ENCODE results near the gene TRMT11.

The TRMT11 gene

DNA sequence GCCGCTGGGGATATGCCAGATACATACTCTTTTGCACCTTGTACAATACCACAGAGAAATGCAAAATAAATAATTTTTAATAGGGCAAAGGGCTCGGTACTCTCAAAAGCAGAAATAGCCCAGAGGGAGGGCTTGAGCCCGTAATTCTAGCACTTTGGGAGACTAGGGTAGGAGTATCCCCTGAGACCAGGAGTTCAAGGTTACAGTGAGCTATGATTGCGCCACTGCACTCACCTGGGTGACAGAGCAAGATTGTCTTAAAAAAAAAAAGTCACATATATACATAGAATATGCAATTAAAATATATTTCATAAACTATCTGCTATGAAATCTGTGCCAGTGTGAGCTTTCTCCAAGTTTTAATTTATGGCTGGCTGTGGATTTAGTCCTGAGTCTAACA is 818 bp upstream of the TRMT11 start:
- Histone ChIP-seq H3K36me3 (ENCODE audit: low read length) (no peaks in the 10 kb centered on the region), H3K4me3 (ENCODE audit: insufficient read depth, low read length, poor library complexity, severe bottlenecking) (peak overlapping the region; percentile 95), H3K9me3 (ENCODE audit: insufficient read depth, low read length) (no peaks in the 10 kb centered on the region), H3K4me2 (ENCODE audit: low read depth, low read length, poor library complexity, severe bottlenecking) (peak overlapping the region; percentile 81), H2AFZ (ENCODE audit: low read depth, low read length, severe bottlenecking) (peak overlapping the region; percentile 93), H3K9me2 (replicated peaks; ENCODE audit: insufficient read depth, low read length) (no peaks in the 10 kb centered on the region), H3K79me2 (ENCODE audit: insufficient read depth, low read length) (peaks cover 51% of the 10 kb centered on the region), H3K27me3 (ENCODE audit: low read length) (no peaks in the 10 kb centered on the region), H4K20me1 (ENCODE audit: low read depth, low read length) (no peaks in the 10 kb centered on the region), H3K9ac (ENCODE audit: low read length) (peak overlapping the region; percentile 84), H3F3A (ENCODE audit: insufficient read depth) (peaks cover 28% of the 10 kb centered on the region), H3K27ac (ENCODE audit: low read depth, low read length) (peak overlapping the region; percentile 57; the same call in 1 of the 2 replicates)
- TF ChIP-seq, protein P1, sequence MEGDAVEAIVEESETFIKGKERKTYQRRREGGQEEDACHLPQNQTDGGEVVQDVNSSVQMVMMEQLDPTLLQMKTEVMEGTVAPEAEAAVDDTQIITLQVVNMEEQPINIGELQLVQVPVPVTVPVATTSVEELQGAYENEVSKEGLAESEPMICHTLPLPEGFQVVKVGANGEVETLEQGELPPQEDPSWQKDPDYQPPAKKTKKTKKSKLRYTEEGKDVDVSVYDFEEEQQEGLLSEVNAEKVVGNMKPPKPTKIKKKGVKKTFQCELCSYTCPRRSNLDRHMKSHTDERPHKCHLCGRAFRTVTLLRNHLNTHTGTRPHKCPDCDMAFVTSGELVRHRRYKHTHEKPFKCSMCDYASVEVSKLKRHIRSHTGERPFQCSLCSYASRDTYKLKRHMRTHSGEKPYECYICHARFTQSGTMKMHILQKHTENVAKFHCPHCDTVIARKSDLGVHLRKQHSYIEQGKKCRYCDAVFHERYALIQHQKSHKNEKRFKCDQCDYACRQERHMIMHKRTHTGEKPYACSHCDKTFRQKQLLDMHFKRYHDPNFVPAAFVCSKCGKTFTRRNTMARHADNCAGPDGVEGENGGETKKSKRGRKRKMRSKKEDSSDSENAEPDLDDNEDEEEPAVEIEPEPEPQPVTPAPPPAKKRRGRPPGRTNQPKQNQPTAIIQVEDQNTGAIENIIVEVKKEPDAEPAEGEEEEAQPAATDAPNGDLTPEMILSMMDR (IDR thresholded peaks at IDR 0.05; ENCODE audit: insufficient read depth, low read length, poor library complexity, severe bottlenecking): no peak
- TF ChIP-seq EZH2phosphoT487 (conservative IDR thresholded peaks at IDR 0.05; ENCODE audit: low read length): no peak

DNA sequence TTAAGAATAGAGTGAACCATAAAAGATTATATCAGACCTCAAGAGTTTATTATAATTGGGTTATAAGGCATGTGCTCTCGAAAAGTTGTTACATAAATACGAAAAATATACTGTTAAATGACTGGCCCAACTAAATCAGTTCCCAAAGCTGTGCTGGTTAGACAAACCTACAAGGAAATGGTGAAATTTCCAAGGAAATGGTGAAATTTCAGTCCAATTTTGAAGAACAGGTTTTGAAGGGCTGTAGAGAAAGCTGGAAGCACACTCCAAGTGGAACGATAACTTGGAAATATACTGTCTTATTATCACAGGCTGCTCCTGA is 400 bp upstream of the TRMT11 start:
- Histone ChIP-seq H3K27me3 (ENCODE audit: low read length) (no peaks in the 10 kb centered on the region), H3K36me3 (ENCODE audit: low read length) (no peaks in the 10 kb centered on the region), H4K20me1 (ENCODE audit: low read depth, low read length) (no peaks in the 10 kb centered on the region), H2AFZ (ENCODE audit: low read depth, low read length, severe bottlenecking) (peak overlapping the region; percentile 93), H3K9me2 (replicated peaks; ENCODE audit: insufficient read depth, low read length) (no peaks in the 10 kb centered on the region), H3K9ac (ENCODE audit: low read length) (peak overlapping the region; percentile 84), H3K27ac (ENCODE audit: low read depth, low read length) (peak overlapping the region; percentile 57), H3K9me3 (ENCODE audit: insufficient read depth, low read length) (no peaks in the 10 kb centered on the region), H3K4me3 (ENCODE audit: insufficient read depth, low read length, poor library complexity, severe bottlenecking) (peak overlapping the region; percentile 95), H3K79me2 (ENCODE audit: insufficient read depth, low read length) (peaks cover 55% of the 10 kb centered on the region), H3F3A (ENCODE audit: insufficient read depth) (peaks cover 28% of the 10 kb centered on the region), H3K4me2 (ENCODE audit: low read depth, low read length, poor library complexity, severe bottlenecking) (peak overlapping the region; percentile 81)
- TF ChIP-seq, protein P1 (IDR thresholded peaks at IDR 0.05; ENCODE audit: insufficient read depth, low read length, poor library complexity, severe bottlenecking): no peak
- no peak for TF ChIP-seq EZH2phosphoT487 (conservative IDR thresholded peaks at IDR 0.05; ENCODE audit: low read length)

DNA sequence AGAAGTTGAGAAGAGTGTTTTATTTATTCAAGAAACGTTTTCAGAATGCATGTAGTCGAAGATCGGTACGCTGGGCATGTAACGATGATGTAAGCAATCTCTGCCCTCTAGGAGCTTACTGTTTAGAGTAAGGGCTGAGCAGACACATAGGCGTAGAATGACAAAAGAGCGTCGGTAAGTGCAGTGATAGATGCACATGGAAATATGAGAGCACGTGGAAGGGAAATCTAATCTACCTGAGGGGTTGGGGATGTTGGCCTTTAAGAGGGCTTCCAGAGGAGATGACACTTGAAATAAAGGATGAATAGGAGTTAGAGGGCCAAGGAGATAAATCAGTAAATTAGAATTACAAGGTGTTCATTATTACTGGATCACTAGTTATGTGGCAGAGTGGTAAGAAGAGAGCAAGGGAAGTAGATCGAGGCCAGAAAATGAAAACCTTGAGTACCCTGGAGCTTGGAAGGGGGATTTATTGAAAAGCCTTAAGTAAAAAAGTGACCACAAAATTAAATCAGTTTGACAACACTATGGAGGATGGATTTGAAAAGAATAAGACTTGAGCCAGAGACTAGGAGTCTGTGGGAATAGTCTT is 782 bp downstream of the TRMT11 start:
- Histone ChIP-seq H3K4me2 (ENCODE audit: low read depth, low read length, poor library complexity, severe bottlenecking) (peak overlapping the region; percentile 81), H3K27me3 (ENCODE audit: low read length) (no peaks in the 10 kb centered on the region), H3K27ac (ENCODE audit: low read depth, low read length) (peak overlapping the region; percentile 57), H4K20me1 (ENCODE audit: low read depth, low read length) (no peaks in the 10 kb centered on the region), H3K9me2 (replicated peaks; ENCODE audit: insufficient read depth, low read length) (no peaks in the 10 kb centered on the region), H3F3A (ENCODE audit: insufficient read depth) (peaks cover 28% of the 10 kb centered on the region), H3K9ac (ENCODE audit: low read length) (peak overlapping the region; percentile 84), H3K4me3 (ENCODE audit: insufficient read depth, low read length, poor library complexity, severe bottlenecking) (peak overlapping the region; percentile 95), H3K36me3 (ENCODE audit: low read length) (no peaks in the 10 kb centered on the region), H2AFZ (ENCODE audit: low read depth, low read length, severe bottlenecking) (peak overlapping the region; percentile 93), H3K79me2 (ENCODE audit: insufficient read depth, low read length) (peaks cover 67% of the 10 kb centered on the region), H3K9me3 (ENCODE audit: insufficient read depth, low read length) (no peaks in the 10 kb centered on the region)
- no peak for TF ChIP-seq EZH2phosphoT487 (conservative IDR thresholded peaks at IDR 0.05; ENCODE audit: low read length)
- TF ChIP-seq, protein P1 (IDR thresholded peaks at IDR 0.05; ENCODE audit: insufficient read depth, low read length, poor library complexity, severe bottlenecking): no peak

Data from SU-DHL-6 (cell line).